KMS-11 (cell line): ENCODE data around the gene ARF5.

ENCODE experiments used
- H2AFZ ChIP-seq: fragments of 200-600 bp; sonication (generic); 2 replicates; pipeline ENCODE4 v1.6.1; 2016; ENCODE audit warnings: antibody characterized with exemption, mixed run types, low read depth
- H3K27ac ChIP-seq: fragments of 200-600 bp; sonication (generic); 2 replicates; pipeline ENCODE4 v1.6.1; 2016; ENCODE audit warnings: mild to moderate bottlenecking, mixed run types
- H3K27me3 ChIP-seq: fragments of 200-600 bp; sonication (generic); 2 replicates; pipeline ENCODE4 v1.6.1; 2017; ENCODE audit warnings: mild to moderate bottlenecking, low read depth, mixed run types, moderate library complexity; ENCODE audit not compliant: insufficient read depth
- H3K36me3 ChIP-seq: fragments of 200-600 bp; sonication (generic); 2 replicates; pipeline ENCODE4 v1.6.1; 2017; ENCODE audit warnings: mild to moderate bottlenecking, mixed run types; ENCODE audit not compliant: insufficient read depth
- H3K4me1 ChIP-seq: fragments of 200-600 bp; sonication (generic); 2 replicates; pipeline ENCODE4 v1.6.1; 2016; ENCODE audit warnings: mild to moderate bottlenecking, low read depth, mixed run types; ENCODE audit not compliant: poor library complexity, severe bottlenecking
- H3K4me2 ChIP-seq: fragments of 200-600 bp; sonication (generic); 2 replicates; pipeline ENCODE4 v1.7.0; 2016; ENCODE audit warnings: mild to moderate bottlenecking, mixed run types
- H3K4me3 ChIP-seq: fragments of 200-600 bp; sonication (generic); IDR thresholded peaks from 2 replicates; pipeline ENCODE4 v1.6.1; 2017; ENCODE audit warnings: low read depth, low read length, mixed read lengths; ENCODE audit not compliant: insufficient read depth
- H3K79me2 ChIP-seq: fragments of 200-600 bp; sonication (generic); 2 replicates; pipeline ENCODE4 v1.6.1; 2016; ENCODE audit warnings: low read depth, mixed run types; ENCODE audit not compliant: insufficient read depth
- H3K9ac ChIP-seq: fragments of 200-600 bp; sonication (generic); 2 replicates; pipeline ENCODE4 v1.6.1; 2016; ENCODE audit warnings: mild to moderate bottlenecking, mixed run types
- H4K20me1 ChIP-seq: fragments of 200-600 bp; sonication (generic); 2 replicates; pipeline ENCODE4 v1.6.1; 2016; ENCODE audit warnings: mild to moderate bottlenecking, mixed run types; ENCODE audit not compliant: insufficient read depth
- CTCF ChIP-seq: fragments of 200-600 bp; sonication (generic); conservative IDR thresholded peaks from 2 replicates; pipeline ENCODE4 v1.6.1; 2017; ENCODE audit warnings: low read depth, mild to moderate bottlenecking, antibody characterized with exemption, low read length, moderate library complexity, mixed read lengths

Gene ARF5

GRCh38 chr7:127628445-127628844 lies 40.2 kb downstream of the ARF5 start:
- Histone ChIP-seq H3K4me2 (no peak overlapping the region), H3K36me3 (no peaks in the 10 kb centered on the region), H3K27me3 (no peaks in the 10 kb centered on the region), H2AFZ (no peak overlapping the region), H3K4me3 (no peak overlapping the region), H3K4me1 (no peaks in the 10 kb centered on the region), H3K9ac (no peak overlapping the region), H3K79me2 (no peaks in the 10 kb centered on the region), H4K20me1 (no peaks in the 10 kb centered on the region), H3K27ac (no peak overlapping the region)
- TF ChIP-seq CTCF = no peak

DNA sequence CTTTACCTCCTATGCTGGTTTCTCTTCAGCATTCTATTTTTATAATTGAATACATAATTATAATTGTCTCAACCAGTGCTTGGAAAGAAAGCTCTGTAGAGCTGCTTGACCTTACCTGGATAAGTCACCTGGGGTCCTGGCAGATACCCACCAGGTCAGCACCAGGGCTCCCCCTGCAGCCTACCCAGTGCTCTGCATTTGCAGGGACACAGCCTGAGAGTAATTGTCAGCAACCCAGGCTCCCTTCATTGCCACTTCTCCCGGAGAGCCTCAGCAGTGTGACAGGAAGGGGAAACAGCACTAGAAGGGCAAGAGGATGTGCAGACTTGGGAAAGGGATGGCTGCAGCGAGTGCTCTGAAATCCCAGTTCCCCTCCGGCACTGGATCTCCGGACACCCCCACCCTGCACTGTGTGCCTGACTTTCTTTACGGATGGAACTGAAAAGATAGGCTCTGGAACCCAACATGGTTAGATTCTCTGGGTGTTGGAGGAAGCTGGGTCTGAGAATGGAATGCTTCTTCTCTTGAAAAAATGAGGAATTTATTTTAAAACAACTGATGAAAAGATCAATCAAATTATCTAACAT lies 41.1 kb downstream of the ARF5 start:
- Histone ChIP-seq H3K36me3 (no peaks in the 10 kb centered on the region), H4K20me1 (no peaks in the 10 kb centered on the region), H3K9ac (no peak overlapping the region), H3K4me2 (no peak overlapping the region), H3K4me3 (no peak overlapping the region), H3K27ac (no peak overlapping the region), H3K79me2 (no peaks in the 10 kb centered on the region), H2AFZ (no peak overlapping the region), H3K27me3 (no peaks in the 10 kb centered on the region), H3K4me1 (no peaks in the 10 kb centered on the region)
- peak; percentile 65 for TF ChIP-seq CTCF

DNA sequence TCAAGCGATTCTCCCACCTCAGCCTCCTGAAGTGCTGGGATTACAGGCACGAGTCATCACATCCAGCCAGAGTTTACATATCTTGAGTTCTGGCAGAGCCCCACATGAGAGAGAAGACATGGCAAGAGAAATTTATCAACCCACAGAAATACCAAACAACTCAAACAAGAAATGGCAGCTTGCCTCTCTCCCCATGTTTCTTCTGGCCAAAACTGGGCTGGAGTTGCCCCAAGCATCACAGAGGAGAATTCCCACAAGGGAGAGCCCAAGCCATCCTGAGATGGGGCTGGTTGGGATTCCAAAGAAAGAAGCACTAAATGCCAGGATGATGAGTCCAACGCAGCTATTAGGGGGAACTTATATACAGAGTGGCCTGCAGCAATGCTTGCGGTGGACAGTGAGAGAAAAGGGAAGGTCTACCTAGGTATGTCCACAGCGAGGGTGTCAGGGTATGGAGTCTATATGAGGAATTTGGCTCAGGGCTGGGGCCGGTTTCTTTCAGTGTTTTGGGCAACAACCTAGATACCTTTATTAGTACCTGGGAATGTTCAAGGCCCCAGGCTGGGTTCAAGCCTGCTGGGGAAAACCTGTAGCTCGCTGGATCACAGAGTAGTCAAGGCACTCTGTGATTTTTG lies 44.2 kb downstream of the ARF5 start:
- no peak overlapping the region for H3K27ac ChIP-seq
- H4K20me1 ChIP-seq = no peaks in the 10 kb centered on the region
- H3K4me2 ChIP-seq = no peak overlapping the region
- TF ChIP-seq CTCF = no peak
- H3K4me3 ChIP-seq = no peak overlapping the region
- H2AFZ ChIP-seq = no peak overlapping the region
- no peaks in the 10 kb centered on the region for H3K79me2 ChIP-seq
- no peaks in the 10 kb centered on the region for H3K36me3 ChIP-seq
- H3K27me3 ChIP-seq = no peaks in the 10 kb centered on the region
- H3K9ac ChIP-seq = no peak overlapping the region
- no peaks in the 10 kb centered on the region for H3K4me1 ChIP-seq

DNA sequence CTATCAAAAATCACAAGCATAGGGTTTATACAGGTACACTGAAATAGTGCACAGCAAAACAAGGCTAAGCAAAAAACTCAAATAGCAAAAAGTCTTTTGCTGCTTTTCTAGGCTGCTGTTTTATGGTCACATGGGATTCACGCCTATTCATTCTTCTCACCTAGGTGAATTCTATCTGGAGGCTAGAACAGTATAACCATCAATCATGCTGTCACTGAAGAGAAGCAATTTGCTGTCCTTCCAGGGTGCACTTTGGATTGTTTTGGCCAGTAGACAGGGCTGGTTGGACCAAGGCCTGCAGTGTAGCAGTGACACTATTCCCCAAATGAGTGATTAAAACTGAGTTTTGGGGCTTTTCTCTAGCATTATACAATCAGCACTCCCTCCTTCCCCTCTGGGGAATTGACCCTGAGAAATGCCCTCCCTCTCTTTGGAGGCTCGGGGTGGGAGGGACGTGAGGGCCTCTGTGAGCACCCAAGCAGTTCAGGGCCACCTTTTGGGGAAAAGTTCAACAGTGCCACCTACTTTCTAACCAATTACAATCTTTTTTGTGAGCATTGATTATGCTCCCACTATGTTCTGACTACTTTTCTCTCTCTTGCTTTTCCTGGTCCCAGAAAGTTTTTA lies 47.6 kb downstream of the ARF5 start:
- Histone ChIP-seq H3K4me2 (no peak overlapping the region), H3K36me3 (no peaks in the 10 kb centered on the region), H3K27ac (no peak overlapping the region), H4K20me1 (no peaks in the 10 kb centered on the region), H2AFZ (no peak overlapping the region), H3K4me3 (no peak overlapping the region), H3K9ac (no peak overlapping the region), H3K4me1 (no peaks in the 10 kb centered on the region), H3K79me2 (no peaks in the 10 kb centered on the region), H3K27me3 (no peaks in the 10 kb centered on the region)
- TF ChIP-seq CTCF = no peak
